ENCODE data around the gene NUSAP1. TPM values are rescaled to one million over a fixed set of nuclear protein-coding genes. Genes with fewer than 3 reads are reported as not detected.
"Not testable (repeated sequence)": the region's sequence is repeated elsewhere in the genome, so short reads cannot be mapped to it uniquely, and the experiment has no call there.

NUSAP1 gene
- total RNA-seq, 1 donor from 2014 or later: 22.8 TPM

DNA sequence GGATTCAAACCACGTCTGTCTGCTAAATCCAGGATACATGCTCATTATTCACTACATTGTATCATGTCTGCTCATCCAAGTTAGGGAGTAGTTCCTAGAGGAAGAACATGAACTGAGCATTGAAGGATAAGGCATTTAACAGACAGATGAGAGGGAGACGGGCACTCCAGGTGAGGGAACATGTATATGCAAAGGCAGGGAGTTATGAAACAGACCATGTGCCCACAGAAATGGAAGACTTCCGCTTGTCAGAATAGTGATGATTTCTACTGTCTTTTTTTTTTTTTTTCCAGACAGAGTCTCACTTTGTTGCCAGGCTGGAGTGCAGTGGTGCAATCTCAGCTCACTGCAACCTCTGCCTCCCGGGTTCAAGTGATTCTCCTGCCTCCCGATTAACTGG, 74.7 kb downstream of the NUSAP1 start:
- no peak for DNase-seq (ENCODE audit: low spot score in 2 of 2)
- FAIRE-seq: no peak

DNA sequence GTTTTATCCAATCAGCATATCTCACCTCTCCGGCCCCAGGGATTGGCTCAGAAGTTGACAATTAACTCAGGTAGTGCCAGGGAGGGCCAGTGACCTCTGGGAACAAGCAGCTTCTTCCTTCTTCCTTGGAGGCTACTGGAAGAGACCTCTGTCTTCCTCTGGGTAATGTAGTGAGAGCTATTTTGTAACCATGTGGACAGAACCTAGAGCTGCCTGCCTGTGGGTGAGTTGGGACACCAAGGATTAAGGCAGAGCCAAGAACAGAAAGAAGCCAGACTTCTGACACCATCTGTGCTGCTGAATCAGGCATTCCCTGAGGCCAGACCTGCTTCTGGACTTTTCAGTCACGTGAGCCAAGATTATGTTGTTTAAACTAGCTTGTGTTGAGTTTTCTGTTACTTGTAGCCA, 75.6 kb downstream of the NUSAP1 start:
- DNase-seq (ENCODE audit: low spot score in 2 of 2): no peak
- FAIRE-seq: no peak

DNA sequence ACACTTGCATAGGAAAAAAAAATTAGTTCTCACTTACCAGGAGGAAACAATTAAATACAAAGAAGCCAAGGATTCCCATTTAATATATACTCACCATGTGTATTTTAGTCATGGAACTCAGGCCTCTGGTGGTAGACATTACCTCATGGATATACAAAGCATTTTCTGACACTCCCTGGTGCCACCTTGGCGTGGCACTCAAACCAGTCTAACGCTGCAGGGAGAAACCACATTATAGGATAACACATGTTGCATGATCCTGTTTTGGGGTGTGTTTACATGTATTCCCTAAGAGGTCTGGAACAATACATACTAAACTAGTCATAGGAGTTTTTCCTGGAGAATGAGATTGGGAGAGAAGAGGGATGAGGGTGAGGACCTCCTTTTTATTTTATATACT, 78.3 kb downstream of the NUSAP1 start:
- DNase-seq (ENCODE audit: low spot score in 2 of 2) (no peak), FAIRE-seq (no peak)

DNA sequence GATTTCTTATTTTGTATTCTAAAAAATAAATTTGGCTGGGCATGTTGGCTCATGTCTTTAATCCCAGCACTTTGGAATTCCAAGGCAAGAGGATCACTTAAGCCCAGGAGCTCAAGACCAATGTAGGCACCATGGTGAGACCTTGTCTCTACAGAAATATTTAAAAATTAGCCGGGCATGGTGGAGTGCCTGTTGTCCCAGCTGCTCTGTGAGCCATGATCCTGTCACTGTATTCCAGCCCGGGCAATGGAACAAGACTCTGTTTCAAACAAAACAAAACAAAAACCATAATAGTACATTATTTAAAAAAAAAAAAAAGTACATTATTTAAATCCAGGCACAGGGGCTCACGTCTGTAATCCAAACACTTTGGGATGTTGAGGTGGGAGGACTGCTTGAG, 78.8 kb downstream of the NUSAP1 start:
- FAIRE-seq (no peak), DNase-seq (ENCODE audit: low spot score in 2 of 2) (no peak)

DNA sequence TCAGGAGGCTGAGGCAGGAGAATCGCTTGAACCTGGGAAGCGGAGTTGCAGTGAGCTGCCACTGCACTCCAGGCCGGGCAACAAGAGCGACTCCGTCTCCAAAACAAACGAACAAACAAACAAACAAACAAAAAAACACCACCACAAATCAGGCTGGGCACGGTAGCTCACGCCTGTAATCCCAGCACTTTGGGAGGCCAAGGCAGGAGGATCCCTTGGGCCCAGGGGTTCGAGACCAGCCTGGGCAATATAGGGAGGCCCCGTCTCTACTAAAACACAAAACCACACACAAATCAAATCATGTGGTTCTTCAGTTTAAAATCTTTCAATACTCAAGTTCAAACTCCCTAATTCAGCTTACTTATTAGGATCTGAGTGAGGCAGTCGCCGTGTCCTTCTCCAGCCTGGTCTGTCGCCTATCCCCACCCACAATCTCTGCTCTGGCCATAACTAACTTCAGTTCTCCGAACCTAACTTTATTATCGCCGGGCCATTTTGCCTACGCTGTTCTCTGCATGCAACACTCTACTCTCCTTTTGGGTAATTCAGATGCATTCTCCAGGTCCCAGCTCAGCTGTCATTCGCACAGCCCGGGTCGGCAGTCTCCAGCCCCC, 83.6 kb downstream of the NUSAP1 start:
- no peak for FAIRE-seq
- DNase-seq (ENCODE audit: low spot score in 2 of 2): no peak

DNA sequence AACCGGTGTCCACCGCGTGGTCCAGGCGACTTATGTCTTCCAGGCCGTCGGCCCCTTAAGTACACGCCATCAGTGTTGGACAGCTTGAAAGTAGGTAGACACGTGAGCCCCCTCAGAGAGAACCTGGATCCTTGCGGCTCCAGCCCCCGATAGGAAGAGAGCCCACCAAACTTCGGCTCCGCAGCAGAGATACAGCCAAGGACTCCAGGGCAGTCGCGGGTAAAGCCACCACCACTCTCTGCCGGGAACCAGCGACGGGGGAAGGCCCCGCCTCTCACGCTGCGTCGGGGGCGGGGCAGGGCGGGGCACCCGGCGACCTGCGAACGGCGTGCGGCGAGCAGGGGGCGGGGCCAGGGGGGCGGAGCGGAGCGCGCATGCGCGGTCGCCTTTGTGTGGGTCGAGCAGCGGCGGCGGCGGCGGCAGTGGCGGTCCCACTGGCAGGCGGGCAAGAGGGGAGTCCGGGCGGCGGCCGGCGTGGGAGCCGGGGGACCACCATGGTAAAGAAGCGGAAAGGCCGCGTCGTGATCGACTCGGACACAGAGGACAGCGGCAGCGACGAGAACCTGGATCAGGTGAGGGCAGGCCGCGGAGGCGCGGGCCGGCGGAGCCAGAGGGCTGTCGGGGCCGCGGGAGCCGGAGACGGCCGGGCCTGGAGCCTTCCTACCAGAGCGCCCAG, 84.2 kb downstream of the NUSAP1 start, which contains the start of gene RTF1:
RTF1 (plus strand) TSS at position 354 of the 676 bp plus-strand sequence; CDS start at position 375, 21 bp downstream.
- no peak for FAIRE-seq
- peak; percentile 93 to 96 for DNase-seq (ENCODE audit: low spot score in 2 of 2)

DNA sequence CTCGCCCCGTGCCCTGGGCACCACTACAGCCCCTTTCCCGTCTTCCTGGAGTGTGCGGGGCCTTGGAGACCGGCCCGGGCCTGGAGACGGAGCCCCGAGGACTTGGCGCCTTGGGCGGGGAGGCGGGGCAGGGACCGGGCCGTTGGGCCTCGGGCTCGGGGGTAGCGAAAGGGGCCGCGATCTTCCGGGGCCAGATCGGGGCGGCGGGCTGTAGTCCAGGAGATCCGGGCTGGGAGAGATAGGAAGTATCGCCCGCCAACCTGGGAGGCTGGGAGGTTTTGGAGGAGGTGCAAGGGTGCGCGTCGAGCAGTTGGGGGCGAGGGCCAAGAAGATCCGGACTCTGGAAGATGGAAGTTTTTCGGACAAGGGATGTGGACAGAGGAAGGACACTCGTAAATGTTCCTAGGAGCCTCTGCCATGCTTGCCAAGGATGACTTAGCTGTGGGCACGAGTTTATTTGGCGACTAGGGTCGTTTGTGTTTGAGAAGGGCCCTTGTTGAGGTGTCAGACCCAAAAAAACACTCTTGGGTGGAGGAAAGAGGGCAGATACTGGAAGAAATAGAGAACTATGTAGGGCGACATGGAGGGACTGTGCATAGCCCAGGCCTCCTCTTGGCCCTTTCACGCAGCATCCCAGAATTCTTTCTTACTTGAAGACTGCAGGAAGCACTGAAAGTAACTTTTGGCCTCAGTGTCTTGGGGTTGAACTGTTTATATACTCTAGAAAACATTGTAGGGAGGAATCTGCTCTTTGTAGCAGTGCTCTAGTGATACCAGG, 84.9 kb downstream of the NUSAP1 start:
- peak in 1 of 2 donors; percentile 47 for DNase-seq (ENCODE audit: low spot score in 2 of 2)
- no peak for FAIRE-seq

DNA sequence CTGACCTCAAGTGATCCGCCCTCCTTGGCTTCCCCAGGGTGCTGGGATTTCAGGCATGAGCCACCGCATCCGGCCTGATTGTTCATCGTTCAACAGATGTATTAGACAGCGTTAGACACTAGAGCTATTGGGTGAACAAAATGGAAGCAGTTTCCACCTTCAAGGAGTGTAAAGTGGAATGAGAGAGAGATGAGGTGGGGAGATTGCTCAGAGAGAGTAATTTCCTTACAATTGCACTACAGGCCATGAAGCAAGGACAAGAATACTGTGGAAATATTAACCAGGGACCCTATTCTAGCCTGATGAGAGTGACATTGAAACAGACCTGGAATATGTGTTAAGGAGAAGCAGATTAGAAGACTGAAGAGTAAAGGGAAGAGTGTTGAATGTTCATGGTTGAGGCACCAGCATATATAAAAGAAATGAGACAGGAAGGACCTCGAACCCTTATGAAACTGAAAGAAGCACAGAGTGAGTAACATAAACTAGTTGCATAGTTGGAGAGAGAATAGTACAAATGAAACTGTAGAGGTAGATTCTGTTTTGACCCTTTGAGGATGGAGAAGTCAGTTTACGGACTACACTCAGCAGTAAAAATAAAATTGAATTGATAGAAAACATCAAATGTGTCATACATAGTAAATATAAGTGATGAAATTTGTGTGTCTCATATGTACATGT, 91.4 kb downstream of the NUSAP1 start:
- no peak for DNase-seq (ENCODE audit: low spot score in 2 of 2)
- FAIRE-seq: no peak

DNA sequence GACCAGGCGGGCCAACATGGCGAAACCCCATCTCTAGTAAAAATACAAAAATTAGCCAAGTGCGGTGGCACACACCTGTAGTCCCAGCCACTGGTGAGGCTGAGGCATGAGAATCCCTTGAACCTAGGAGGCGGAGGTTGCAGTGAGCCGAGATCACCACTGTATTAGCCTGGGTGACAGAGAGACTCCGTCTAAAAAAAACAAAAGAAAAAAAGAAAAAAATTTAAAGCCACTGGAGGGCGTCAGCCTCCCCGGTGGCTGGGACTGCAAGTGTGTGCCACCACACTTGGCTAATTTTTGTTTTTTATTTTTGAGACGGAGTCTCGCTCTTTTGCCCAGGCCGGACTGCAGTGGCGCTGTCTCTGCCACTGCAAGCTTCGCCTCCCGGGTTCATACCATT, 92.1 kb downstream of the NUSAP1 start:
- FAIRE-seq (no peak), DNase-seq (ENCODE audit: low spot score in 2 of 2) (no peak)

DNA sequence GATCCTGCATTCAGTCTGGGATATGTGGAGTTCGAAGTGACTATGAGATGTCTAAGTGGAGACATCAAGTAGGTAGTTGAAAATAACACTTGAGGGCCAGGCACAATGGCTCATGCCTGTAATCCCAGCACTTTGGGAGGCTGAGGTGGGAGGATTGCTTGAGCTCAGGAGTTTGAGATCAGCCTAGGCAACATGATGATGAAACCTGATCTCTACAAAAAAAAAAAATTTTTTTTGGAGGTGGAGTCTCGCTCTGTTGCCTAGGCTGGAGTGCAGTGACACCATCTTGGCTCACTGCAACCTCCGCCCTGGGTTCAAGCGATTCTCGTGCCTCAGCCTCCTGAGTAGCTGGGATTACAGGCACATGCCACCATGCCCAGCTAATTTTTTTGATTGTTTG, 93.2 kb downstream of the NUSAP1 start:
- not testable (repeated sequence) for DNase-seq (ENCODE audit: low spot score in 2 of 2); FAIRE-seq

DNA sequence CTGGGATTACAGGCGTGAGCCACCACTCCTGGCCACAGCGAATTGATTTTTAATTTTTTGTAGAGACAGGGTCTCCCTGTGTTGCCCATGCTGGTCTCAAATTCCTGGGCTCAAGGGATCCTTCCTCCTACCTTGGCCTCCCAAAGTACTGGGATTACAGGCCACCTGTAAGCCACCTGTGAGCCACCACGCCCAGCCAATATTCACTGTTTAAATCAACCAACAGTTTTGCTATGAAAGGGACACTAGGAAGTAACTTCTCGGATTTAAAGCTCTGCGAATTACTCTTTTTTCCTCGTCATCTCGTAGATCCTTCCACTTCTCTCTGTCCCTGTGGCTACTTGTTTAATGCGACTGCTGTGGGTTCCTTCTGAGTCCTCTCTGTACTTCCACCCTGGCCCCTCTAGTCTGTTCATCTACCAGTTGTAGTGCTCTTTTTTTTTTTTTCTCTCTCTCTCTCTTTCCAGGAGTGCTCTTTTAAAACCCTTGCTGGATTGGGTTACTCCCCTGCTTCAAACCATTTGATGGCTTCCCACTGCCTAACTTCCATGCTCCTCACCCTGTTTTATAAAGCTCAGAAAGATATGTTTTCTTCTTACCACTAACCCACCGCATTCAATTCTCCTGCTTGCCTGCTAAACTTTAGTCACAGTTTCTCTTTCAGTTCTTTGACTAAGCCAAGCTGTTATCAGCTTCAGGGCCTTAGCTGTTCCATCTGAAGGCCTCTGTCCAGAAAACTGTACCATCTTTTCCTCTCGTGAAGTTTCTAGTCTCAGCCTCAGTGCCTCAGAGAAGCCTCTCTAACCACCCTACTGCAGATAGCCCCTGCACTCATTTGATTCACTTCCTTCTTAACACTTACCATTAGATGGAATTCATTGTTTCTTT, 96.6 kb downstream of the NUSAP1 start:
- no peak for DNase-seq (ENCODE audit: low spot score in 2 of 2)
- no peak for FAIRE-seq

Other genes starting within 250 kb of the NUSAP1 start
- 35.5 TPM for gene INO80, start 216.6 kb upstream of the NUSAP1 start, total RNA-seq
- 1.2 TPM for gene EXD1, start 102.1 kb upstream of the NUSAP1 start, total RNA-seq
- 47.7 TPM for gene CHP1, start 101.6 kb upstream of the NUSAP1 start, total RNA-seq
- gene OIP5, start 290 bp upstream of the NUSAP1 start, total RNA-seq: 2.4 TPM
- gene NDUFAF1, start 69.6 kb downstream of the NUSAP1 start, total RNA-seq: 28.5 TPM
- gene RTF1, start 84.2 kb downstream of the NUSAP1 start, total RNA-seq: 56.3 TPM
- 1.6 TPM for gene ITPKA, start 161.0 kb downstream of the NUSAP1 start, total RNA-seq
- not detected for gene LTK, start 180.9 kb downstream of the NUSAP1 start, total RNA-seq
- 11.8 TPM for gene RPAP1, start 211.4 kb downstream of the NUSAP1 start, total RNA-seq
- 22.4 TPM for gene TYRO3, start 226.3 kb downstream of the NUSAP1 start, total RNA-seq